Peyer's patch (tissue), 4 donors: ENCODE measurements around the gene BCAN. TPM values are rescaled to one million over a fixed set of nuclear protein-coding genes. Genes with fewer than 3 reads are reported as not detected.

Source experiments
- DNase-seq, 3 donors: peaks; one replicate each; pipeline ENCODE4 v3.0.0-alpha.2; 2017 to 2019
- H3K27ac ChIP-seq, 4 donors: fragments of 200-600 bp; sonication (generic); one replicate each; pipeline ENCODE4 v1.5.1; 2016 to 2019
- H3K27me3 ChIP-seq, 2 donors: fragments of 200-600 bp; sonication (generic); one replicate each; pipeline ENCODE4 v1.5.1; 2019
- H3K36me3 ChIP-seq, 3 donors: fragments of 200-600 bp; sonication (generic); one replicate each; pipeline ENCODE4 v1.5.1; 2016 to 2019
- H3K4me1 ChIP-seq, 4 donors: fragments of 200-600 bp; sonication (generic); one replicate each; pipeline ENCODE4 v1.5.1; 2016 to 2019
- H3K4me3 ChIP-seq, 4 donors: fragments of 200-600 bp; sonication (generic); 1 replicate in 3 of 4; 2 replicates in 1 of 4; pipeline ENCODE4 v1.5.1; 2016 to 2019; ENCODE audit warnings: mild to moderate bottlenecking in 1 of 4
- H3K9me3 ChIP-seq, 4 donors: fragments of 200-600 bp; sonication (generic); one replicate each; pipeline ENCODE4 v1.5.1; 2016 to 2019; ENCODE audit warnings: mild to moderate bottlenecking in 1 of 4
- CTCF ChIP-seq, 6 experiments: fragments of 450-650 bp in 4 of 6; fragments of 200-600 bp in 2 of 6; sonication (generic) in 1 of 6; IDR thresholded peaks; one replicate each; pipeline ENCODE4 v1.5.1; 2017 to 2019; ENCODE audit warnings: antibody characterized with exemption in 6 of 6, mild to moderate bottlenecking in 3 of 6, moderate library complexity in 1 of 6
- POLR2A ChIP-seq, 2 donors: fragments of 450-650 bp; IDR thresholded peaks; one replicate each; pipeline ENCODE4 v1.5.1; 2017; ENCODE audit warnings: antibody characterized with exemption in 2 of 2, mild to moderate bottlenecking in 2 of 2, moderate library complexity in 2 of 2
- total RNA-seq, 4 donors: library from RNA; depleted of rRNA; stranded (reverse); fragments of >200 nt; gene quantifications; one replicate each; pipeline ENCODE4 v1.1.0, GENCODE V29; 2016

Gene BCAN
- total RNA-seq, 4 donors from 2014 or later, result 0.28 to 1.3 TPM; not detected in 2

- DNase-seq, result no peak
- peaks cover 20 to 96% (median 24%) of the 10 kb centered on the region in 4 donors for H3K4me1 ChIP-seq
- H3K9me3 ChIP-seq, result no peaks in the 10 kb centered on the region
- H3K27ac ChIP-seq, result peak overlapping the region; percentile 25 to 85 (median 66)
- H3K27me3 ChIP-seq, result no peaks in the 10 kb centered on the region
- H3K4me3 ChIP-seq, result no peak overlapping the region
- TF ChIP-seq POLR2A (IDR thresholded peaks at IDR 0.05) (no peak), CTCF (IDR thresholded peaks at IDR 0.05) (no peak)
- no peaks in the 10 kb centered on the region for H3K36me3 ChIP-seq
Observed at GRCh38 chr1:156664046-156664766, 22.3 kb downstream of the BCAN start.

- no peak overlapping the region for H3K4me3 ChIP-seq
- peak in 2 of 3 donors; percentile 36 to 64 for DNase-seq
- H3K4me1 ChIP-seq, result peaks cover 16 to 91% (median 20%) of the 10 kb centered on the region in 4 donors
- no peaks in the 10 kb centered on the region for H3K9me3 ChIP-seq
- no peaks in the 10 kb centered on the region for H3K27me3 ChIP-seq
- TF ChIP-seq POLR2A (IDR thresholded peaks at IDR 0.05) (no peak), CTCF (IDR thresholded peaks at IDR 0.05) (no peak)
- H3K36me3 ChIP-seq, result no peaks in the 10 kb centered on the region
- H3K27ac ChIP-seq, result peak overlapping the region; percentile 25 to 85 (median 54)
Observed at GRCh38 chr1:156664767-156665411, 23.0 kb downstream of the BCAN start.

GRCh38 chr1:156665539-156665938 lies 23.6 kb downstream of the BCAN start:
- Histone ChIP-seq H3K4me3 (no peak overlapping the region), H3K4me1 (peaks cover 12 to 86% (median 20%) of the 10 kb centered on the region in 4 donors), H3K9me3 (no peaks in the 10 kb centered on the region), H3K27me3 (no peaks in the 10 kb centered on the region), H3K36me3 (no peaks in the 10 kb centered on the region), H3K27ac (peak overlapping the region in 3 of 4 donors; percentile 42 to 85 (median 66))
- DNase-seq, result no peak
- TF ChIP-seq CTCF (IDR thresholded peaks at IDR 0.05) (no peak), POLR2A (IDR thresholded peaks at IDR 0.05) (no peak)

GRCh38 chr1:156666862-156667609 lies 25.1 kb downstream of the BCAN start:
- DNase-seq, result no peak
- no peaks in the 10 kb centered on the region for H3K27me3 ChIP-seq
- no peak overlapping the region for H3K4me3 ChIP-seq
- peak overlapping the region in 3 of 4 donors; percentile 10 to 82 (median 76) for H3K27ac ChIP-seq
- no peak for TF ChIP-seq POLR2A (IDR thresholded peaks at IDR 0.05)
- TF ChIP-seq CTCF (IDR thresholded peaks at IDR 0.05), result no peak
- no peaks in the 10 kb centered on the region for H3K36me3 ChIP-seq
- H3K9me3 ChIP-seq, result no peaks in the 10 kb centered on the region
- H3K4me1 ChIP-seq, result peaks cover 9 to 71% (median 15%) of the 10 kb centered on the region in 4 donors

GRCh38 chr1:156667610-156667967 lies 25.7 kb downstream of the BCAN start:
- Histone ChIP-seq H3K4me1 (peaks cover 8 to 66% (median 11%) of the 10 kb centered on the region in 4 donors), H3K9me3 (no peaks in the 10 kb centered on the region), H3K4me3 (no peak overlapping the region), H3K36me3 (no peaks in the 10 kb centered on the region), H3K27ac (peak overlapping the region; percentile 24 to 82 (median 61)), H3K27me3 (peaks cover 0 to 2% of the 10 kb centered on the region in 2 donors)
- DNase-seq, result no peak
- TF ChIP-seq POLR2A (IDR thresholded peaks at IDR 0.05) (no peak), CTCF (IDR thresholded peaks at IDR 0.05) (no peak)
